Tibial artery (tissue), 4 donors: ENCODE data around the gene SORCS2.

ENCODE experiments used
- DNase-seq, 2 donors: peaks; one replicate each; pipeline ENCODE4 v3.0.0-alpha.2; 2019
- H3K27ac ChIP-seq, 2 donors: fragments of 200-600 bp; sonication (generic) in 1 of 2; 1 replicate in 1 of 2; 2 replicates in 1 of 2; pipeline ENCODE4 v1.5.1; 2018 to 2019; ENCODE audit warnings: mild to moderate bottlenecking in 1 of 2
- H3K27me3 ChIP-seq, 2 donors: fragments of 200-600 bp; sonication (generic) in 1 of 2; one replicate each; pipeline versions ENCODE4 v1.5.1 to v1.6.0; 2016 to 2019
- H3K36me3 ChIP-seq, 3 donors: fragments of 200-600 bp; sonication (generic) in 2 of 3; one replicate each; pipeline ENCODE4 v1.5.1; 2016 to 2019; ENCODE audit warnings: mild to moderate bottlenecking in 2 of 3
- H3K4me1 ChIP-seq, 4 donors: fragments of 200-600 bp; sonication (generic) in 2 of 4; 1 replicate in 3 of 4; 2 replicates in 1 of 4; pipeline ENCODE4 v1.5.1; 2016 to 2019
- H3K4me3 ChIP-seq, 2 donors: fragments of 200-600 bp; sonication (generic) in 1 of 2; 1 replicate in 1 of 2; 2 replicates in 1 of 2; pipeline ENCODE4 v1.5.1; 2018 to 2019; ENCODE audit warnings: mild to moderate bottlenecking in 2 of 2
- H3K9me3 ChIP-seq, 3 donors: fragments of 200-600 bp; sonication (generic) in 1 of 3; one replicate each; pipeline ENCODE4 v1.5.1; 2016 to 2019
- CTCF ChIP-seq, 2 experiments: fragments of 200-600 bp in 1 of 2; fragments of 450-650 bp in 1 of 2; IDR thresholded peaks; one replicate each; pipeline ENCODE4 v1.5.1; 2017 to 2019; ENCODE audit warnings: antibody characterized with exemption in 2 of 2, mild to moderate bottlenecking in 1 of 2, moderate library complexity in 1 of 2
- intact Hi-C: fragments of 100-400 bp; cut with DNase I; formaldehyde crosslinking; loops from one replicate; pipeline ENCODE4 v1.15.0; 2023; ENCODE audit warnings: low total_unique reads

The SORCS2 gene

GRCh38 chr4:7610022-7610670 lies 417.8 kb downstream of the SORCS2 start:
- no peak for DNase-seq
- H3K27me3 ChIP-seq, result peaks cover 0 to 15% of the 10 kb centered on the region in 2 donors
- no peak overlapping the region for H3K4me3 ChIP-seq
- intact Hi-C loops, result no loop called here
- no peak overlapping the region for H3K27ac ChIP-seq
- no peak for TF ChIP-seq CTCF (IDR thresholded peaks at IDR 0.05)
- no peaks in the 10 kb centered on the region for H3K4me1 ChIP-seq
- no peaks in the 10 kb centered on the region for H3K36me3 ChIP-seq
- no peaks in the 10 kb centered on the region for H3K9me3 ChIP-seq

GRCh38 chr4:7610841-7611240 lies 418.5 kb downstream of the SORCS2 start:
- Histone ChIP-seq H3K27me3 (peaks cover 0 to 15% of the 10 kb centered on the region in 2 donors), H3K27ac (no peak overlapping the region), H3K36me3 (no peaks in the 10 kb centered on the region), H3K9me3 (no peaks in the 10 kb centered on the region), H3K4me3 (no peak overlapping the region), H3K4me1 (no peaks in the 10 kb centered on the region)
- no peak for DNase-seq
- no peak for TF ChIP-seq CTCF (IDR thresholded peaks at IDR 0.05)
- intact Hi-C loops, result no loop called here

- TF ChIP-seq CTCF (IDR thresholded peaks at IDR 0.05), result no peak
- DNase-seq, result no peak
- H3K4me1 ChIP-seq, result no peaks in the 10 kb centered on the region
- no peaks in the 10 kb centered on the region for H3K9me3 ChIP-seq
- H3K27ac ChIP-seq, result no peak overlapping the region
- H3K4me3 ChIP-seq, result no peak overlapping the region
- intact Hi-C loops, result no loop called here
- H3K27me3 ChIP-seq, result peaks cover 0 to 15% of the 10 kb centered on the region in 2 donors
- H3K36me3 ChIP-seq, result no peaks in the 10 kb centered on the region
Measured at GRCh38 chr4:7612311-7612897, 420.1 kb downstream of the SORCS2 start.

GRCh38 chr4:7614350-7614949 lies 422.1 kb downstream of the SORCS2 start:
- intact Hi-C loops, result no loop called here
- H3K27me3 ChIP-seq, result peaks cover 0 to 24% of the 10 kb centered on the region in 2 donors
- no peak overlapping the region for H3K4me3 ChIP-seq
- H3K27ac ChIP-seq, result no peak overlapping the region
- no peak for DNase-seq
- no peaks in the 10 kb centered on the region for H3K36me3 ChIP-seq
- no peaks in the 10 kb centered on the region for H3K9me3 ChIP-seq
- TF ChIP-seq CTCF (IDR thresholded peaks at IDR 0.05), result no peak
- H3K4me1 ChIP-seq, result no peaks in the 10 kb centered on the region

GRCh38 chr4:7616193-7616592 lies 423.9 kb downstream of the SORCS2 start:
- no peak overlapping the region for H3K4me3 ChIP-seq
- no peaks in the 10 kb centered on the region for H3K9me3 ChIP-seq
- peaks cover 0 to 26% of the 10 kb centered on the region in 2 donors for H3K27me3 ChIP-seq
- no peaks in the 10 kb centered on the region for H3K36me3 ChIP-seq
- no peak overlapping the region for H3K27ac ChIP-seq
- DNase-seq, result no peak
- intact Hi-C loops, result no loop called here
- no peaks in the 10 kb centered on the region for H3K4me1 ChIP-seq
- no peak for TF ChIP-seq CTCF (IDR thresholded peaks at IDR 0.05)
